Measurements from ENCODE around the gene UPK3BL2.
"Not testable (repeated sequence)": the region's sequence is repeated elsewhere in the genome, so short reads cannot be mapped to it uniquely, and the experiment has no call there.

Gene UPK3BL2

DNA sequence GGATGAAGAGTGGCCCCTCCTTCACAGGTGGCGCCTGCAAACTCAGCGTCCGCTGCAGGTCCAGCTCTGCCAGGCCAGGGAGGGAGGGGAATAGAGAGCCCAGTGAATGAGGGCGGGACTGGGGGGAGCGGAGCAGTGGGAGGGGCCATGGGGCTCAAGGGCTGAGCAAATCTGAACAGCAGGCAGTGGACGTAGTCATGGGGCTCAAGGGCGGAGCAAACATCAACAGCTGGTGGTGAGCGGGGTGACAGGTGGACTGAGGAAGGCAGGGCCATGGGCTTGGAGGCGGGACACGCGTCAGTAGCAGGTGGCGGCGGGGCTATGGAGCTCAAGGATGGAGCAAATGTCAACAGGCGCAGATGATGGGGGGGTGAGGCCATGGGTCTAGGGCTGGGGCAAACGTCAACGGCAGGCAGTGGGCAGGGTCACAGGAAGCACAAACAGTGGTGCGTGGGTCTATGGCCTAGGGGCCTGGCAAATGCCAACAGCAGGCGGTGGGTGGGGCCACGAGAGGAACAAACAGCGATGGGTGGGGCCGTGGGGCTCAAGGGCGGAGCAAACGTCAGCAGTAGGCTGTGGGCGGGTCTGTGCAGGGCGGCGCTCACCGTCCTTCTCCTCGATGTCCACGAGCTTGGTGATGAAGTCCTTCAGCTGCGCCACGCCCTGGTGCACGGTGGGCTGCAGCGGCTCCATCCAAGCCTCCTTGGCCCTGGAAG lies 50.1 kb downstream of the UPK3BL2 start:
- H3K4me3 ChIP-seq; DNase-seq (ENCODE audit: low spot score in 2 of 2); H3K9me3 ChIP-seq; H3K27me3 ChIP-seq (ENCODE audit: low read depth); H3K36me3 ChIP-seq (replicated peaks); in situ Hi-C loops (cut with MboI; ENCODE audit: low sequenced_read_pairs); H3K4me1 ChIP-seq: not testable (repeated sequence)

DNA sequence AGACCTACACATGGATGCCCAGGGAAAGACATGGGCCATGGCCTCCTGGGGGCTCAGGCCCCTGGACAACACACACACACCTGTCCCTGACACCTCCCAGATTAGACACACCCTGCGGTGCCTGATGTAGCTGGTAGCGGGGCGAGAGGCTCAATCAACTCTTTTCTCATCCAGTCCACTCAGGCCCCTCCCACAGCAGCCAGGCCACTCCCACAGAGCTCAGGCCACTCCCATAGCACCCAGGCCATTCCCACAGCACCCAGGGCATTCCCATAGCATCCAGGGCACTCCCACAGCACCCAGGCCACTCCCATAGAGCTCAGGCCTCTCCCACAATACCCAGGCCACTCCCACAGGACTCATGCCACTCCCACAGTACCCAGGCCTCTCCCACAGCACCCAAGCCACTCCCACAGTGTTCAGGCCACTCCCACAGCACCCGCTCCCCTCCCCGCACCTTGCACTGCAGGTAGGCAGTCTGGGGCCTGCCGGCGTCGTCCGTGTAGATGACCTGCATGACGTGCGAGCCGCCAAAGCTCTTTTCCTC lies 52.9 kb downstream of the UPK3BL2 start:
- H3K9me3 ChIP-seq; H3K36me3 ChIP-seq (replicated peaks); in situ Hi-C loops (cut with MboI; ENCODE audit: low sequenced_read_pairs); H3K4me3 ChIP-seq; H3K4me1 ChIP-seq; H3K27me3 ChIP-seq (ENCODE audit: low read depth): not testable (repeated sequence)
- peak in 1 of 2 experiments; percentile 92 for DNase-seq (ENCODE audit: low spot score in 2 of 2)

Measured in HAP-1 (cell line).